GM18907 (cell line): Measurements from ENCODE around the gene UNC50.

Experiments
- ATAC-seq: cut with Tn5 transposase; IDR thresholded peaks from one replicate; pipeline ENCODE4 v1.9.1; 2021; ENCODE audit warnings: mild to moderate bottlenecking, moderate library complexity; ENCODE audit not compliant: unreplicated experiment

Gene UNC50

GRCh38 chr2:98663511-98664090, 55.2 kb downstream of the UNC50 start:
- ATAC-seq: no peak

- ATAC-seq: no peak
Observed at GRCh38 chr2:98664323-98664722, 55.9 kb downstream of the UNC50 start.

- ATAC-seq: no peak
Observed at GRCh38 chr2:98665677-98666076, 57.3 kb downstream of the UNC50 start.
